HepG2 (cell line): ENCODE data around the gene STRN3. TPM values are rescaled to one million over a fixed set of nuclear protein-coding genes. Genes with fewer than 3 reads are reported as not detected.

Experiments
- ATM ChIP-seq: fragments of 450-650 bp; IDR thresholded peaks from 2 replicates; pipeline ENCODE4 v1.7.1; 2017; ENCODE audit warnings: mild to moderate bottlenecking, borderline replicate concordance
- BHLHE40 ChIP-seq: IDR thresholded peaks from 2 replicates; pipeline ENCODE4 v1.6.1; 2011; ENCODE audit warnings: low read length, improper control_type of control experiment
- BORCS8-MEF2B ChIP-seq: sonication (generic); formaldehyde crosslinking; IDR thresholded peaks from 2 replicates; pipeline ENCODE4 v1.8.0; 2022; ENCODE audit warnings: mild to moderate bottlenecking, missing genetic modification reagents
- CBFB ChIP-seq: sonication (generic); formaldehyde crosslinking; IDR thresholded peaks from 2 replicates; pipeline ENCODE4 v1.4.0; 2020; ENCODE audit warnings: missing genetic modification reagents
- EP300 ChIP-seq, 3 experiments: sonication (generic) in 1 of 3; formaldehyde crosslinking in 1 of 3; IDR thresholded peaks; 2 replicates each; pipeline versions ENCODE4 v1.5.1 to v1.6.1; 2011 to 2020; ENCODE audit warnings: low read depth in 2 of 3, low read length in 2 of 3, borderline replicate concordance in 1 of 3, improper control_type of control experiment in 1 of 3, mild to moderate bottlenecking in 1 of 3, missing genetic modification reagents in 1 of 3, moderate library complexity in 1 of 3
- FOXP1 ChIP-seq, 2 experiments: fragments of 450-650 bp in 1 of 2; IDR thresholded peaks; 2 replicates each; pipeline ENCODE4 v1.6.1; 2017 to 2018; ENCODE audit warnings: antibody characterized with exemption in 1 of 2
- HDAC6 ChIP-seq: fragments of 200-600 bp; sonication (generic); IDR thresholded peaks from 2 replicates; pipeline ENCODE4 v1.7.0; 2017; ENCODE audit warnings: mild to moderate bottlenecking, antibody characterized with exemption, low read length, low read depth
- IKZF4 ChIP-seq: sonication (generic); formaldehyde crosslinking; IDR thresholded peaks from 2 replicates; pipeline ENCODE4 v1.5.1; 2020; ENCODE audit warnings: borderline replicate concordance, mild to moderate bottlenecking, low read depth, missing genetic modification reagents; ENCODE audit errors: not compliant biosample characterization
- JARID2 ChIP-seq: sonication (generic); formaldehyde crosslinking; IDR thresholded peaks from 2 replicates; pipeline ENCODE4 v1.8.1; 2023; ENCODE audit warnings: missing genetic modification reagents, inconsistent platforms; ENCODE audit not compliant: insufficient replicate concordance
- KDM3A ChIP-seq: IDR thresholded peaks from 2 replicates; pipeline ENCODE4 v1.6.1; 2018; ENCODE audit warnings: low read depth, missing compliant biosample characterization
- KDM5A ChIP-seq: fragments of 200-600 bp; sonication (generic); IDR thresholded peaks from 2 replicates; pipeline ENCODE4 v1.7.0; 2018; ENCODE audit warnings: antibody characterized with exemption, mild to moderate bottlenecking, low read length, borderline replicate concordance
- MAF1 ChIP-seq: sonication (generic); formaldehyde crosslinking; IDR thresholded peaks from 2 replicates; pipeline ENCODE4 v1.5.0; 2020; ENCODE audit warnings: missing genetic modification reagents, borderline replicate concordance
- MIXL1 ChIP-seq: IDR thresholded peaks from 2 replicates; pipeline ENCODE4 v1.6.1; 2016
- NCOR1 ChIP-seq: fragments of 200-600 bp; sonication (generic); IDR thresholded peaks from 2 replicates; pipeline ENCODE4 v1.7.0; 2017; ENCODE audit warnings: antibody characterized with exemption, low read length, borderline replicate concordance
- NFATC3 ChIP-seq: sonication (generic); formaldehyde crosslinking; IDR thresholded peaks from 2 replicates; pipeline ENCODE4 v1.5.1; 2020; ENCODE audit warnings: mild to moderate bottlenecking, missing genetic modification reagents
- NFKB2 ChIP-seq: sonication (generic); formaldehyde crosslinking; IDR thresholded peaks from 2 replicates; pipeline ENCODE4 v1.4.0; 2020; ENCODE audit warnings: missing genetic modification reagents, borderline replicate concordance
- RFX3 ChIP-seq: IDR thresholded peaks from 2 replicates; pipeline ENCODE4 v1.6.1; 2016; ENCODE audit warnings: missing biosample characterization, missing genetic modification reagents
- SALL1 ChIP-seq: sonication (generic); formaldehyde crosslinking; IDR thresholded peaks from 2 replicates; pipeline ENCODE4 v1.8.0; 2022; ENCODE audit warnings: mild to moderate bottlenecking, missing genetic modification reagents
- SATB2 ChIP-seq: sonication (generic); formaldehyde crosslinking; IDR thresholded peaks from 2 replicates; pipeline ENCODE4 v1.5.0; 2020; ENCODE audit warnings: missing genetic modification reagents
- TOE1 ChIP-seq: sonication (generic); formaldehyde crosslinking; IDR thresholded peaks from 2 replicates; pipeline ENCODE4 v1.4.0; 2020; ENCODE audit warnings: mild to moderate bottlenecking, missing genetic modification reagents
- U2AF2 ChIP-seq: fragments of 200-400 bp; formaldehyde crosslinking; IDR thresholded peaks from 2 replicates; pipeline ENCODE4 v1.6.1; 2017; ENCODE audit warnings: low read depth, mild to moderate bottlenecking, low read length
- XBP1 ChIP-seq: sonication (generic); formaldehyde crosslinking; IDR thresholded peaks from 2 replicates; pipeline ENCODE4 v1.5.0; 2020; ENCODE audit warnings: missing genetic modification reagents
- ZBTB2 ChIP-seq: sonication (generic); formaldehyde crosslinking; IDR thresholded peaks from 2 replicates; pipeline ENCODE4 v1.8.0; 2022; ENCODE audit warnings: low read depth, missing genetic modification reagents
- ZFP41 ChIP-seq: sonication (generic); formaldehyde crosslinking; IDR thresholded peaks from 2 replicates; pipeline ENCODE4 v1.4.0; 2020; ENCODE audit warnings: mild to moderate bottlenecking, missing genetic modification reagents, borderline replicate concordance
- ZNF10 ChIP-seq: sonication (generic); formaldehyde crosslinking; IDR thresholded peaks from 2 replicates; pipeline ENCODE4 v1.4.0; 2020; ENCODE audit warnings: mild to moderate bottlenecking, low read depth, missing genetic modification reagents, borderline replicate concordance
- ZNF326 ChIP-seq: sonication (generic); formaldehyde crosslinking; IDR thresholded peaks from 2 replicates; pipeline ENCODE4 v1.4.0; 2020; ENCODE audit warnings: missing genetic modification reagents, borderline replicate concordance
- ZNF562 ChIP-seq: sonication (generic); formaldehyde crosslinking; IDR thresholded peaks from 2 replicates; pipeline ENCODE4 v1.8.0; 2022; ENCODE audit warnings: missing genetic modification reagents, borderline replicate concordance
- ZNF570 ChIP-seq: sonication (generic); formaldehyde crosslinking; IDR thresholded peaks from 2 replicates; pipeline ENCODE4 v1.4.0; 2020; ENCODE audit warnings: mild to moderate bottlenecking, missing genetic modification reagents, borderline replicate concordance
- ZNF577 ChIP-seq: sonication (generic); formaldehyde crosslinking; IDR thresholded peaks from 2 replicates; pipeline ENCODE4 v1.4.0; 2020; ENCODE audit warnings: mild to moderate bottlenecking, low read depth, missing genetic modification reagents, borderline replicate concordance
- polyA plus RNA-seq, 8 experiments: library from polyadenylated mRNA; depleted of rRNA in 3 of 8; stranded (reverse) in 7 of 8; unstranded in 1 of 8; fragments of >200 nt; fragmentation: Illumina TruSeq in 4 of 8; extraction: Trizol in 4 of 8; gene quantifications; 2 replicates each; pipeline versions ENCODE4 v1.2.1 to v1.2.3, GENCODE V29; 2011 to 2016; ENCODE audit warnings: low read depth in 4 of 8, missing spikeins in 1 of 8, mixed read lengths in 1 of 8; ENCODE audit not compliant: insufficient read depth in 1 of 8
- total RNA-seq, 5 experiments: library from RNA; depleted of rRNA; stranded (reverse); fragments of >200 nt; fragmentation: Illumina TruSeq; extraction: Trizol; gene quantifications; 2 replicates each; pipeline ENCODE4 v1.2.3, GENCODE V29; 2016; ENCODE audit warnings: low read depth in 1 of 5
- TF ChIP-seq, protein P1 (sequence below): sonication (generic); formaldehyde crosslinking; IDR thresholded peaks from 2 replicates; pipeline ENCODE4 v1.5.0; 2020; ENCODE audit warnings: mild to moderate bottlenecking, missing genetic modification reagents

The STRN3 gene
- total and polyA plus RNA-seq, 2 of the 13 experiments (the other 11 are each of a cell fraction or from before 2014, with no cell fraction given), result 49.4 to 123 TPM

DNA sequence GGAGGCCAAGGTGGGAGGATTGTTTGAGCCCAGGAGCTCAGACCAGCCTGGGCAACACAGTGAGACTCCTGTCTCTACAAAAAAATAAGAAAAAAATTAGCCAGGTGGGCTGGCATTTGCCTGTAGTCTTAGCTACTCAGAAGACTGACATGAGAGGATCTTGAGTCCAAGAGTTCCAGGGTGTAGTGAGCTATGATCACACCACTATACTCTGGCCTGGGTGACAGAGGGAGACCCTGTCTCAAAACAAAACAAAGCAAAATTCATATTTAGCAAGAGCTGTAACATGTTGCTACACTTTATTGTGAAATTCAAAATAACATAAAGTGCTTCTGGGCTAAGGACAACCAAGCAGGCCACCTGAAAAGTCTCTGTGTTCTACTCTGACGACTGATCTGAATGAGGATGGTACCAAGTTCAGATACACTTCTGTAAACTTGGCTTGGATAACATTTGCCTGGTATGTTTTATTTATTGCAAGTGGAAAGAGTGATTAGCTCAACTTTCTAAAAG lies 11.6 kb upstream of the STRN3 start (continued):
- no peak for TF ChIP-seq IKZF4 (CRISPR knock-in tag)
- no peak for TF ChIP-seq RFX3 (CRISPR knock-in tag)
- TF ChIP-seq KDM5A, result no peak
- TF ChIP-seq ZFP41, result no peak
- TF ChIP-seq TOE1 (CRISPR knock-in tag), result no peak
- TF ChIP-seq, protein P1, sequence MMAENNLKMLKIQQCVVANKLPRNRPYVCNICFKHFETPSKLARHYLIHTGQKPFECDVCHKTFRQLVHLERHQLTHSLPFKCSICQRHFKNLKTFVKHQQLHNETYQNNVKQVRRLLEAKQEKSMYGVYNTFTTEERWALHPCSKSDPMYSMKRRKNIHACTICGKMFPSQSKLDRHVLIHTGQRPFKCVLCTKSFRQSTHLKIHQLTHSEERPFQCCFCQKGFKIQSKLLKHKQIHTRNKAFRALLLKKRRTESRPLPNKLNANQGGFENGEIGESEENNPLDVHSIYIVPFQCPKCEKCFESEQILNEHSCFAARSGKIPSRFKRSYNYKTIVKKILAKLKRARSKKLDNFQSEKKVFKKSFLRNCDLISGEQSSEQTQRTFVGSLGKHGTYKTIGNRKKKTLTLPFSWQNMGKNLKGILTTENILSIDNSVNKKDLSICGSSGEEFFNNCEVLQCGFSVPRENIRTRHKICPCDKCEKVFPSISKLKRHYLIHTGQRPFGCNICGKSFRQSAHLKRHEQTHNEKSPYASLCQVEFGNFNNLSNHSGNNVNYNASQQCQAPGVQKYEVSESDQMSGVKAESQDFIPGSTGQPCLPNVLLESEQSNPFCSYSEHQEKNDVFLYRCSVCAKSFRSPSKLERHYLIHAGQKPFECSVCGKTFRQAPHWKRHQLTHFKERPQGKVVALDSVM (CRISPR knock-in tag), result peak; percentile 88
- no peak for TF ChIP-seq ZNF570
- no peak for TF ChIP-seq ATM
- no peak for TF ChIP-seq CBFB
- 0 out of 2 replicates have a peak, but pooled peaks have one; percentile 29 for TF ChIP-seq KDM3A (CRISPR knock-in tag)
- no peak for TF ChIP-seq JARID2 (CRISPR knock-in tag)
- TF ChIP-seq NFKB2 (CRISPR knock-in tag), result no peak
- no peak for TF ChIP-seq MAF1 (CRISPR knock-in tag)
- TF ChIP-seq MIXL1 (CRISPR knock-in tag), result peak; percentile 23; the same call in 1 of the 2 replicates
- no peak for TF ChIP-seq XBP1
- TF ChIP-seq NCOR1, result peak; percentile 85
- TF ChIP-seq SATB2 (CRISPR knock-in tag), result no peak
- TF ChIP-seq ZNF326 (CRISPR knock-in tag), result no peak
- TF ChIP-seq ZNF577 (CRISPR knock-in tag), result no peak
- no peak for TF ChIP-seq BHLHE40
- no peak for TF ChIP-seq ZNF10 (CRISPR knock-in tag)
- TF ChIP-seq NFATC3 (CRISPR knock-in tag), result no peak
- no peak for TF ChIP-seq HDAC6
- TF ChIP-seq BORCS8-MEF2B (CRISPR knock-in tag), result no peak
- no peak for TF ChIP-seq FOXP1 (IDR thresholded peaks at IDR 0.05)
- TF ChIP-seq FOXP1 (CRISPR knock-in tag; IDR thresholded peaks at IDR 0.05), result peak; percentile 87
- TF ChIP-seq ZBTB2 (CRISPR knock-in tag), result no peak
- no peak for TF ChIP-seq U2AF2
- peak; percentile 88 for TF ChIP-seq SALL1 (CRISPR knock-in tag)
- TF ChIP-seq EP300 (IDR thresholded peaks at IDR 0.05; ENCODE audit: low read depth in 2 of 2, low read length in 2 of 2), result peak; percentile 74 to 87; a peak in 2 of 4 replicates
- 0 out of 2 replicates have a peak, but pooled peaks have one; percentile 48 for TF ChIP-seq EP300 (CRISPR knock-in tag; IDR thresholded peaks at IDR 0.05; ENCODE audit: borderline replicate concordance)
- no peak for TF ChIP-seq ZNF562
